ENCODE measurements around the gene PKP1. TPM values are rescaled to one million over a fixed set of nuclear protein-coding genes. Genes with fewer than 3 reads are reported as not detected.

Gene PKP1
- total and polyA plus RNA-seq, 3 donors from 2014 or later, result 0.11 to 0.63 (median 0.50) TPM

GRCh38 chr1:201341377-201341776, 58.1 kb downstream of the PKP1 start:
- no peaks in the 10 kb centered on the region for H3K4me1 ChIP-seq
- no peak for DNase-seq
- no peaks in the 10 kb centered on the region for H3K27me3 ChIP-seq
- TF ChIP-seq POLR2A (IDR thresholded peaks at IDR 0.05) (no peak), CTCF (IDR thresholded peaks at IDR 0.05) (no peak)
- no peak overlapping the region for H3K27ac ChIP-seq
- H3K9me3 ChIP-seq, result no peaks in the 10 kb centered on the region
- intact Hi-C loops (cut with DNase I; ENCODE audit: low total_unique reads), result no loop called here
- H3K36me3 ChIP-seq (ENCODE audit: low read depth, missing control alignments), result no peaks in the 10 kb centered on the region
- WGBS, 2 donors, result 91 to 100% methylated on average over 1 of the region's 1 CpG
- H3K4me3 ChIP-seq, result no peak overlapping the region

GRCh38 chr1:201344206-201345080, 61.1 kb downstream of the PKP1 start:
- no peak overlapping the region for H3K27ac ChIP-seq
- no peak for DNase-seq
- H3K36me3 ChIP-seq (ENCODE audit: low read depth, missing control alignments), result no peaks in the 10 kb centered on the region
- no peaks in the 10 kb centered on the region for H3K4me1 ChIP-seq
- H3K27me3 ChIP-seq, result no peaks in the 10 kb centered on the region
- no peak for TF ChIP-seq CTCF (IDR thresholded peaks at IDR 0.05)
- TF ChIP-seq POLR2A (IDR thresholded peaks at IDR 0.05), result no peak
- no peak overlapping the region for H3K4me3 ChIP-seq
- WGBS, 2 donors, result 79 to 80% methylated on average over 7 of the region's 7 CpGs
- intact Hi-C loops (cut with DNase I; ENCODE audit: low total_unique reads), result no loop called here
- H3K9me3 ChIP-seq, result no peaks in the 10 kb centered on the region

GRCh38 chr1:201345081-201345355, 61.7 kb downstream of the PKP1 start:
- intact Hi-C loops (cut with DNase I; ENCODE audit: low total_unique reads), result no loop called here
- Histone ChIP-seq H3K36me3 (ENCODE audit: low read depth, missing control alignments) (no peaks in the 10 kb centered on the region), H3K27me3 (no peaks in the 10 kb centered on the region), H3K9me3 (no peaks in the 10 kb centered on the region), H3K27ac (no peak overlapping the region), H3K4me3 (no peak overlapping the region), H3K4me1 (no peaks in the 10 kb centered on the region)
- TF ChIP-seq CTCF (IDR thresholded peaks at IDR 0.05), result no peak
- TF ChIP-seq POLR2A (IDR thresholded peaks at IDR 0.05), result no peak
- 86 to 95% methylated on average over 5 of the region's 5 CpGs for WGBS, 2 donors
- no peak for DNase-seq

- 73 to 75% methylated on average over 5 of the region's 5 CpGs for WGBS, 2 donors
- no peaks in the 10 kb centered on the region for H3K27me3 ChIP-seq
- TF ChIP-seq CTCF (IDR thresholded peaks at IDR 0.05) (peak; percentile 28 to 48 (median 46)), POLR2A (IDR thresholded peaks at IDR 0.05) (no peak)
- no peaks in the 10 kb centered on the region for H3K36me3 ChIP-seq (ENCODE audit: low read depth, missing control alignments)
- no peak overlapping the region for H3K4me3 ChIP-seq
- intact Hi-C loops (cut with DNase I; ENCODE audit: low total_unique reads), result no loop called here
- no peaks in the 10 kb centered on the region for H3K9me3 ChIP-seq
- DNase-seq, result peak; percentile 66
- H3K4me1 ChIP-seq, result no peaks in the 10 kb centered on the region
- H3K27ac ChIP-seq, result no peak overlapping the region
Measured at GRCh38 chr1:201346337-201346939, 63.1 kb downstream of the PKP1 start.

Measured in testis (tissue), 3 donors.